NCI-H1105 treated with DMSO at 0.1 percent for 48 hours (cell line): Measurements from ENCODE around the gene ACOT9.
"Not testable (repeated sequence)": the region's sequence is repeated elsewhere in the genome, so short reads cannot be mapped to it uniquely, and the experiment has no call there.

Source experiments
- DNase-seq: peaks from one replicate; lab custom pipeline; 2025; lab: John Stamatoyannopoulos, UW

The ACOT9 gene

GRCh38 chrX:23765868-23766267 is 22.8 kb upstream of the ACOT9 start:
- DNase-seq: no peak

DNA sequence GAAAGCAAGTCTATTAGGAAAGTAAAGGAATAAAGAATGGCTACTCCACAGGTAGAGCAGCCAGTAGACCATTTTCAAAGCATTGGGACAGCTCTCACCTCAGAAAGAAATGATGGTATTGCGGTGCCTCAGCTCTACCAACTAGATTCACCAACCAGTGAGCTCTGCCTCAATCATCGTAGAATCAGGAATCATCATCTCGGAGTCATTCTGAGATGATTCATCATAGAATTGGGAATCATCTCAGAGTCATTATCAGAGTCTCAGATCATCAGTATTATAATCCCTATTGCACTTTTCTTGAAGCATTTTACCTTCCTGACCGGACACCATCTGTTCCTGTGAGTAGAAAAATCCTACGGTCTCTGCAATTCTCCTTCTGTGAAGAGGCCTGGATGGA is 22.4 kb upstream of the ACOT9 start:
- no peak for DNase-seq

DNA sequence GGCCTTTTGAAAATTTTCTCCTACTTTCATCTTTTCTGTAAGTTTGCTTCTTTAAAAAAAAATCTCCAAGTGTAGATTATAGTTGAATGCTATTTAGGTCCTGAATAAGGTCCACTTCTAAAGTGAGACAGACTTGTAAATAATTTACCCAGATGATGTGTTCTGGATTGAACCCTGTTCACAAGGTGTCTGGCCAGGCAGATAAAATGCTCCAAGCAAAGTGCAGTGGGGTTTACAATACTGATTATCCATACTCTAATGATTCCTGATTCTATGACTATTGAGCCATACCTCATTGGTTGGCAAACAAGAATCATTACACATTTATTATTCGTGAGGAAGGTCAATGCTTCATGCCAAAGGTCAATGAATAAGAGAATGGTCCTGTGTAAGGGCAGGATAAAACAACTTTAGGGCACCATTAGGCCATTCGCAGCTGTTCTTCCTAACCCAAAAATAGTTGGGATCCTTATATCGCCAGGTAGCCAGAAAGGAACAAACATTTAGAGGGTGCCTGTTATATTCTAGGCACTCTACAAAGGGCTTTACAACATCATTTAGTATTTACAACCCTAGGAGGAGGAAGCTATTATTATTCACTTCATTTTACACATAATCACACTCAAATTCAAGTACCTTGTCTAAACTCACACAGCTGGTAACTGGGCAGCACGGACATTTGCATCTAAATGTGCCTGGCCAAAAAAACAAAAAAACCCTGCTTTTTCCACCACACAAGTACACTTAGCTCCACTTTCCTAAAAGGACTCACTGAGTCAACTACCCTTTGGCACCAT is 21.3 kb upstream of the ACOT9 start:
- DNase-seq: peak; percentile 82

DNA sequence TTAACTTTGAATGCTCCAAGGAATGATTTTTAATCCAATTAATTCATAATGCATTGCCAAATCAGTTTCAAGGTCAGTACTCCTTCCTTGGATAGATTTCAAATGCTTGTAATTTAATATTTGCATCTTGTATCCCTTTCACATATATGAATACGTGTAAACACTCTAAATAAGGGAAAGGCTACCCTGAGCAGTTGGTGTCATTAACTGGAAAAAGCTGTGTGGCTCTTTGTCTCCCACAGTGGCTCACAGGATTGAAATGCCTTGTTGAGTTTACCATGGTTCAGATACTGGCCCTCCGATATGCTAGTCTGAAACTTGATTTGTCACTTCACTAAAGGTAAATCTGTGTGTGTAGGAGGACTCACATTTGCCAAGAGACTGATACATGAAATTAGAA is 16.7 kb upstream of the ACOT9 start:
- DNase-seq: no peak

DNA sequence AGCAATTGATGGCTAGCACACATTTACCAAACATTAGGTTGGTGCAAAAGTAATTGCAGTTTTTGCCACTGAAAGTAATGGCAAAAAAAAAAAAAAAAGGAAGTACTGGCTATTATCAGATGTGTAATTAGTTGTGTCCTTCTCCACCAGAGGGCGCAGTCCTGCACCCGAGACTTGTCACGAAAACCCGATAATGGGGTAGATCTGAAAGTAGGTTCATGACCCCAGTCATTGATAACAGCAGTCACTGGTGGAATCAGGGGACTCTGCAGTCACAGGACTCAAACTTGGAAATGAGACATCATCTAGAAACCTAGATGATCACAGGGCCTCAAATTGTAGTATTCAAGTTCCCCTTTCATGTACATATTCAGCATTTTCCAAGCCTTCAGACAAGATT is 13.1 kb upstream of the ACOT9 start:
- DNase-seq: peak; percentile 36

- DNase-seq: no peak
Measured at GRCh38 chrX:23754664-23755063, 11.6 kb upstream of the ACOT9 start.

DNA sequence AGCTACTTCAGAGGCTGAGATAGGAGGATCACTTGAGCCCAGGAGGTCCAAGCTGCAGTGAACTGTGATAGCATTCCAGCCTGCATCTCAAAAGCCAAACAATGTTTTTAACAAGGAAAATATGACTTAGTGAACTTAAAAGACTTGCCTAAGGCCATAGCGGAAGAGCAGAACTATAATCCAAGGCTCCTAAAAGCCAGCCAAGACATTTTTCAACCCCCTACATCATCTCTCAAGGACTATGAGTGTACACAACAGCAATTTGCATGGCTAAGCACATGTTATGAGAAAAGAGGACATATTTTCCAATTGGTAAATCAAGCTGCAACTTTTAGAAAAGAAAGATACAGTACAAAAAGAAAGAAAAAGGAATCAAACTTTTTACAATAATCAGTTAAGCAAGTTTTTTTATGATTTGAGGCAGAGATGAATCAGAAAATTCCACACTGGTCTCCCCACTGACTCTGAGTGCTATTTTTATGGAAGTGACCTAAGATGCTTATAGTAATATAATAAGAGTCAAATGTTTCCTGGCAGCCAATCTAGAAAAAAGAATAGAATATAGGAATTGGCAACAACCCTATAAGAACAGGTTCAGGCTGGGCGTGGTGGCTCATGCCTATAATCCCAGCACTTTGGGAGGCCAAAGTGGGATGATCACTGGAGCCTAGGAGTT is 9.8 kb upstream of the ACOT9 start:
- no peak for DNase-seq

- DNase-seq: no peak
Measured at GRCh38 chrX:23749576-23749975, 6.5 kb upstream of the ACOT9 start.

DNA sequence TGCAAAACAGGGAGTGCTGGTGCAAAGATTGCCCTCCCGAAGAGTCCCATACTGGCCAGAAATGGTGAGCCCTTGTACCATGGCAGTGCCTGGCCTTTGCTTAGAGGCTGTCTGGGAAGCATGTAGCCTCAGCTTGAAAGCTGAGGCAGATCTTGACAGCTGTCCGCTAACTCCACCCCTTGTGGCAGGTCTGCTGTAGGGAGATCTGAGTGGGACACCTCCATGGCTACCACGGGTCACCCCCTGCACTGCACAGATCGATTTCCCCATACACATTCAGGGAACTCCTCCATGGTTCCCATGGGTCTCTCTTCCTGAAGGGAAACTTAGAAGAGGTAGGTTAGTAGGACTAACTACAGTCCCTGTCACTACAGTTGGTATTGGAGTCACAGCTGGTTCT is 6.1 kb upstream of the ACOT9 start:
- no peak for DNase-seq

DNA sequence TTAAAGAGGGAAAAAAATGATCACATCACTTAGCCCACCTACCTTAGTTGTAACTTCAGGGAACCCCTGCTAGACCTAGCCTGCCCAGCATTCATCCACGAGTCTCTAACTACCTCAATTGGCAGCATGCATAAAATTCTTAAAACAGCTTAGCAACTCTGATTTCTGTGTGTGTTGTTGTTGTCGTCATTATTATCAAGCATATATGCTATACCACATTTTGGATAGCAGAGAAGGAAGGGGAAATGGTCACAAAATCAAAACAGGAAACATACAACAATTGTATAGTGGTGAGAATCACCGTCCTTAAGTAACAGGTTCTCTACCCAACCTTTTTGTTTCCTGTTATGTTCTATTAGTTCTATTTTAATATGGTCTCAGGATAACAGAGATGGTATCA is 2.7 kb upstream of the ACOT9 start:
- DNase-seq: no peak

DNA sequence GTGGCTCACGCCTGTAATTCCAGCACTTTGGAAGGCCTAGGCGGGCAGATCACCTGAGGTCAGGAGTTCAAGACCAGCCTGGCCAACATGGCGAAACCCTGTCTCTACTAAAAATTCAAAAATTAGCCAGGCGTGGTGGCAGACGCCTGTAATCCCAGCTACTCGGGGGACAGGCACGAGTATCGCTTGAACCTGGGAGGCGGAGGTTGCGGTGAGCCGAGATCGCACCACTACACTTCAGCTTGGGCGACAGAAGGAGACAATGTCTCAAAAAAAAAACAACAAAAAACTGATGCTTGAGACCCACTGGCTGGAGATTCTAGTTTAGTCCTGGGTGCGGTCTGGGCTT is 521 bp upstream of the ACOT9 start:
- DNase-seq: not testable (repeated sequence)

- peak; percentile 25 for DNase-seq
Measured at GRCh38 chrX:23742174-23742696, 841 bp downstream of the ACOT9 start.

DNA sequence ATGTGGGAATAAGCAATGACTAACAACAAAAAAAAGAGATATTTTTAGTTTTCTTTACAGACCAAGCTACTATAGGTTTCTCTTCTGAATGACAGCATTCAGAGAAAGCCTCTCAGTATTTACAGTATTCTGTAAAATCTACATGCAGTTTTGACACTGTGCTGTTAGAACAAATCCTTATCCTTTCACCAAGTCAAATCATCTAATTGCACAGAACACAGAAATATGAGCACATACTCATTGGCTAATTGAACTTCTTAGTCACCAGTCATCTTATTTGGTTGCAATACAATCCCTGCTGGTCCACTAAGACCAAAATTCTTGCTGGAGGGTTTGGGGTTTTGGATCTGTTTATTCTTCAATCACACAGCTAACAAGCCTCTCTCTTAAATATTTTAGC is 5.7 kb downstream of the ACOT9 start:
- no peak for DNase-seq

DNA sequence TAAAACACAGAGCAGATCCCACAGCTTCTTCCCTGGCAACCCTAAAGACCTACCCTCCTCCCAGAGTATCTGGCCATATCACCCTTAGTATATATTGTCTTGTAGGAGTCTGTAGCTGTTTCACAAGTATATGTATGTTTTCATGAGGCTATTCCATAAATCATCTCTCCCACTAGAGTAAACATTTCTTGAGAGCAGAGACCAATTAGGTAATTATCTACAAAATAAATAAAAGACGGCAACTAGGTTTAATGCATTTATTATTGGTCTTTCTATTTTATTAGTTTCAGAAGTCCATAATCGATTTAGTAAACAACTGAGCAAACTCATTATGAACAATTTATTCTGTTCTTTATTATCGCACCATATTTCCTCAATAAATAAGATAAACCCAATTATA is 7.0 kb downstream of the ACOT9 start:
- DNase-seq: peak; percentile 77

GRCh38 chrX:23732704-23733103 is 10.4 kb downstream of the ACOT9 start:
- DNase-seq: no peak

DNA sequence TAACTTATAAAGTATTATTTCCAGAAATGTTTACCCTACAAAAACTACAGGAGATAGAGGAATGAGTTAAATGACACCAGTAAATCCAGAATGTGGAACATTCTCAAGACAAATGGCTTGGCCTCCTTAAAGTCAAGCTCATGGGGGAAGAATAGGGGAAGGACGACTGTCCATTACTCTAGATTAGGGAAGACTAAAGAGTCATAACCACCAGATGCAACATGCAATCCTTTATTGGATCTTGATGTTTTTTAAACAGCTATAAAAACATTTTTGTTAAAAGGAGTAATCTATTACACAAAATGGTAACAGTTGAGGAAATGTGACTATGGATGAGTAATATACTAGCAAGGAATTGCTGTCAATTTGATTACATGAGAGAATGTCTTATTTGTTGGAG is 11.1 kb downstream of the ACOT9 start:
- no peak for DNase-seq

GRCh38 chrX:23729214-23729613 is 13.9 kb downstream of the ACOT9 start:
- DNase-seq: no peak

DNA sequence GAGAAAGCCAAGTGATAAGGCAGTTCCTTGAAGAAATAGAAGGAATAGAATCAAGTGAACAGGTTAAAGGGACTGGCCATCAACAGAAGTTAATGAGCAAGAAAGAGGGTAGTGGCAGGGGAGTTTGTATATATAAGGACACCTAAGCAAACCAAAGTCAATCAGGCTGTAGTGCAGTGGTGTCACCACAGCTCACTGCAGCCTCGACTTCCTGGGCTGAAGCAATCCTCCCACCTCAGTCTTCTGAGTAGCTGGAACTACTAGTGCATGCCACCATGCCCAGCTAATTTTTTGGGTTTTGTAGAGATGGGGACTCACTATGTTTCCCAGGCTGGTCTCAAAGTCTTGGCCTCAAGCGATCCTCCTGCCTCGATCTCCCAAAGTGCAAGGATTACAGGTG is 15.9 kb downstream of the ACOT9 start:
- DNase-seq: no peak

- no peak for DNase-seq
Measured at GRCh38 chrX:23726191-23726590, 16.9 kb downstream of the ACOT9 start.

GRCh38 chrX:23720117-23720677 is 22.9 kb downstream of the ACOT9 start:
- no peak for DNase-seq

- DNase-seq: no peak
Measured at GRCh38 chrX:23705235-23705634, 37.8 kb downstream of the ACOT9 start.

DNA sequence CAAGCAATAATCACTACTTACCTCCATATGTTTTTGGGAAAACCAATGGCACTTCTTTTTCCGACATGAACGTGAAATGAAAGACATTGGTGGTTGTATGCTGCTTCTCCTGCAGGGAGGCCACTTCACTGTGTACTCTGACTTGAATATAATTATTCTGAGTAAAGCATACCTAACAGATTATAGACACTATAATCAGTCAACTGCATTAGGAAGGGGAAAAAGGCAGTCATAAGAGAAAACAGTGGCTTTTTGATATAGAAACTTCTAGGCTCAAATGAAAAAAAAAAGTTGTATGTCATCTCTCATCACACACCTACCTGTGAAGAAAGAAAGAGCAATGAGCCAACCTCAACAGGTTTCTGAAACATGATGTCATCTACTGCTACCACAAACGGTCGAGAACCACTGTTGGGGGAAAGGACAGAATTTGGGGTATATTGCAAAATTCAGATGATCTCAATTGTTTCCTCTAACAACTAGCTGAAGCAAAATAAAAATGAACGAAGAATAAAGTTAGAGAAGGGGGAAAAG is 38.3 kb downstream of the ACOT9 start:
- DNase-seq: no peak

DNA sequence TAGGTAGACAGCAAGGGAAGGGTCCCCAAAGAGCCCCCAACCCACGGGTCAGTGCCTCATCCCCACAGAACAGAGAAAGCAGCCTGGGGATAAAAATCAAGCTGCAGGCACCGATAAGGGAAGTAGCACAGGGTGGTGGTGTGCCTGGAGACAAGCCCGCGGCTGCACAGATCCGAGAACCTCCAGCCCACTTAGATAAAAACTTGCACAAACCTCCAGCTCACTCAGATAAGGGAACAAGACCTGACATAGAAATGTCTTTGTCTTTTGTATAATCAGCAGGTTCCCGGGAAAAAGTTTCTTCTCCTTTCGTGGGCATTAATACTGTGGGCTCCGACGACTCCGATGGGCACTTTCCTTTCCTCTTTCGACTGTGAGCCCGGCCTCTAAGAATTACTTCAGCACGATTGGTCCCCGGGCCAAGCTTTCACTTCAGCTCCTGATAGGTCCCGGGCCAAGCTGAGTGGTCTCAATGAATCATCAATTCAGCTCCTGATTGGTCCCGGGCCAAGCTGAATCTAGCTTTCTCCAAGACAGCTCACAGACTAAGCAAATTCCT is 43.4 kb downstream of the ACOT9 start:
- no peak for DNase-seq
